Hepatocyte (in vitro differentiated cells): ENCODE measurements around the gene SH3RF1. TPM values are rescaled to one million over a fixed set of nuclear protein-coding genes. Genes with fewer than 3 reads are reported as not detected.
A peak's percentile ranks its signal among the peaks of the same experiment; 100 is the strongest.

Source experiments
- DNase-seq: peaks from one replicate; pipeline ENCODE4 v3.0.0-alpha.2; 2016; ENCODE audit warnings: low spot score
- H2AFZ ChIP-seq: fragments of 200-600 bp; sonication (generic); 2 replicates; pipeline ENCODE4 v1.6.0; 2016; ENCODE audit warnings: antibody characterized with exemption, mild to moderate bottlenecking
- H3K27ac ChIP-seq: fragments of 200-600 bp; sonication (generic); 2 replicates; pipeline ENCODE4 v1.5.1; 2016; ENCODE audit warnings: mild to moderate bottlenecking
- H3K27me3 ChIP-seq: fragments of 200-600 bp; sonication (generic); 2 replicates; pipeline ENCODE4 v1.6.1; 2016
- H3K36me3 ChIP-seq: fragments of 200-600 bp; sonication (generic); replicated peaks from 2 replicates; pipeline ENCODE4 v1.5.1; 2016; ENCODE audit warnings: low read depth; ENCODE audit not compliant: insufficient read depth
- H3K4me1 ChIP-seq: fragments of 200-600 bp; sonication (generic); 2 replicates; pipeline ENCODE4 v1.5.1; 2016; ENCODE audit warnings: mild to moderate bottlenecking, moderate library complexity; ENCODE audit not compliant: insufficient read depth
- H3K4me2 ChIP-seq: fragments of 200-600 bp; sonication (generic); 2 replicates; pipeline ENCODE4 v1.6.0; 2016
- H3K4me3 ChIP-seq: fragments of 200-600 bp; sonication (generic); 2 replicates; pipeline ENCODE4 v1.5.1; 2016; ENCODE audit warnings: mild to moderate bottlenecking
- H3K79me2 ChIP-seq: fragments of 200-600 bp; sonication (generic); 2 replicates; pipeline ENCODE4 v1.6.0; 2017; ENCODE audit warnings: mild to moderate bottlenecking
- H3K9me2 ChIP-seq: fragments of 200-600 bp; sonication (generic); replicated peaks from 2 replicates; pipeline ENCODE4 v1.6.0; 2017; ENCODE audit warnings: mild to moderate bottlenecking; ENCODE audit not compliant: insufficient read depth
- H3K9me3 ChIP-seq: fragments of 200-600 bp; sonication (generic); 2 replicates; pipeline ENCODE4 v1.5.1; 2016; ENCODE audit warnings: low read depth, mild to moderate bottlenecking
- H4K20me1 ChIP-seq: fragments of 200-600 bp; sonication (generic); 2 replicates; pipeline ENCODE4 v1.6.0; 2016; ENCODE audit warnings: mild to moderate bottlenecking; ENCODE audit not compliant: insufficient read depth, poor library complexity, severe bottlenecking
- CTCF ChIP-seq: fragments of 200-600 bp; sonication (generic); IDR thresholded peaks from 2 replicates; pipeline ENCODE4 v1.5.1; 2016; ENCODE audit warnings: antibody characterized with exemption, mild to moderate bottlenecking; ENCODE audit not compliant: poor library complexity
- EZH2 ChIP-seq: fragments of 200-600 bp; sonication (generic); IDR thresholded peaks from 2 replicates; pipeline ENCODE4 v1.6.1; 2016; ENCODE audit warnings: antibody characterized with exemption, mild to moderate bottlenecking, borderline replicate concordance
- EZH2phosphoT487 ChIP-seq: fragments of 200-600 bp; sonication (generic); IDR thresholded peaks from one replicate; pipeline ENCODE4 v1.6.1; 2018; ENCODE audit warnings: antibody characterized with exemption, mild to moderate bottlenecking, low read depth, moderate library complexity; ENCODE audit not compliant: unreplicated experiment, severe bottlenecking
- WGBS: methylation state at CpG from one replicate; pipeline ENCODE4 v1.1.6; 2016; ENCODE audit warnings: low lambda C conversion rate; ENCODE audit errors: missing lambda C conversion rate; 5-methylcytosine and 5-hydroxymethylcytosine counted together
- polyA plus RNA-seq: library from polyadenylated mRNA; unstranded; fragments of >200 nt; fragmentation: Nextera tagmentation; extraction: Ambion mirVana; gene quantifications from 2 replicates; pipeline ENCODE4 v1.2.1, GENCODE V29; 2016
- total RNA-seq: library from RNA; depleted of rRNA; stranded (reverse); fragments of >200 nt; gene quantifications from 2 replicates; pipeline ENCODE4 v1.2.3, GENCODE V29; 2014

The SH3RF1 gene
- total and polyA plus RNA-seq, 2 experiments from 2014 or later: 15.5 to 16.4 TPM

GRCh38 chr4:169208516-169208915 is 62.2 kb downstream of the SH3RF1 start:
- H3K9me3 ChIP-seq: no peaks in the 10 kb centered on the region
- H3K27me3 ChIP-seq: no peaks in the 10 kb centered on the region
- H3K4me2 ChIP-seq: no peak overlapping the region
- H3K9me2 ChIP-seq: no peaks in the 10 kb centered on the region
- no peaks in the 10 kb centered on the region for H3K36me3 ChIP-seq
- H2AFZ ChIP-seq: no peak overlapping the region
- peak overlapping the region; percentile 33 for H3K27ac ChIP-seq
- H3K79me2 ChIP-seq: peaks cover 66% of the 10 kb centered on the region
- no peak overlapping the region for H3K4me3 ChIP-seq
- peaks cover 14% of the 10 kb centered on the region for H3K4me1 ChIP-seq
- 100% methylated on average over 1 of the region's 1 CpG for WGBS
- DNase-seq: no peak
- H4K20me1 ChIP-seq: no peaks in the 10 kb centered on the region
- TF ChIP-seq CTCF: no peak
- TF ChIP-seq EZH2: no peak
- TF ChIP-seq EZH2phosphoT487: no peak

- H3K27me3 ChIP-seq: no peaks in the 10 kb centered on the region
- no peaks in the 10 kb centered on the region for H3K9me2 ChIP-seq
- no peak overlapping the region for H3K4me2 ChIP-seq
- 57% methylated on average over 3 of the region's 3 CpGs for WGBS
- no peak overlapping the region for H2AFZ ChIP-seq
- DNase-seq: no peak
- no peaks in the 10 kb centered on the region for H4K20me1 ChIP-seq
- TF ChIP-seq CTCF: no peak
- TF ChIP-seq EZH2: no peak
- TF ChIP-seq EZH2phosphoT487: no peak
- H3K79me2 ChIP-seq: peaks cover 66% of the 10 kb centered on the region
- H3K36me3 ChIP-seq: no peaks in the 10 kb centered on the region
- no peak overlapping the region for H3K27ac ChIP-seq
- H3K4me1 ChIP-seq: peaks cover 14% of the 10 kb centered on the region
- no peaks in the 10 kb centered on the region for H3K9me3 ChIP-seq
- no peak overlapping the region for H3K4me3 ChIP-seq
These were observed 62.7 kb downstream of the SH3RF1 start for GRCh38 chr4:169208090-169208455.

GRCh38 chr4:169207436-169208089 is 63.2 kb downstream of the SH3RF1 start:
- Histone ChIP-seq H3K4me1 (peaks cover 16% of the 10 kb centered on the region), H3K4me2 (no peak overlapping the region), H3K27me3 (no peaks in the 10 kb centered on the region), H3K9me3 (no peaks in the 10 kb centered on the region), H2AFZ (no peak overlapping the region), H3K9me2 (no peaks in the 10 kb centered on the region), H3K36me3 (no peaks in the 10 kb centered on the region), H4K20me1 (no peaks in the 10 kb centered on the region), H3K79me2 (peaks cover 66% of the 10 kb centered on the region), H3K4me3 (no peak overlapping the region), H3K27ac (no peak overlapping the region)
- TF ChIP-seq CTCF (no peak), EZH2phosphoT487 (no peak), EZH2 (no peak)
- WGBS: 98% methylated on average over 2 of the region's 2 CpGs
- no peak for DNase-seq

GRCh38 chr4:169205744-169206080 is 65.0 kb downstream of the SH3RF1 start:
- no peaks in the 10 kb centered on the region for H3K27me3 ChIP-seq
- no peak for TF ChIP-seq CTCF
- TF ChIP-seq EZH2: no peak
- TF ChIP-seq EZH2phosphoT487: no peak
- H3K4me3 ChIP-seq: no peak overlapping the region
- H4K20me1 ChIP-seq: no peaks in the 10 kb centered on the region
- H3K79me2 ChIP-seq: peaks cover 69% of the 10 kb centered on the region
- no peak overlapping the region for H2AFZ ChIP-seq
- DNase-seq: no peak
- H3K27ac ChIP-seq: no peak overlapping the region
- no peaks in the 10 kb centered on the region for H3K9me2 ChIP-seq
- H3K36me3 ChIP-seq: no peaks in the 10 kb centered on the region
- H3K9me3 ChIP-seq: no peaks in the 10 kb centered on the region
- H3K4me1 ChIP-seq: peaks cover 34% of the 10 kb centered on the region
- no peak overlapping the region for H3K4me2 ChIP-seq
